Fibroblast of mammary gland (primary cell): ENCODE data around the gene ETFA.

Experiments
- DNase-seq: peaks from one replicate; pipeline ENCODE4 v3.0.0-alpha.2; 2010; ENCODE audit warnings: low read depth
- H3K4me3 ChIP-seq: 2 replicates; pipeline ENCODE4 v1.5.1; 2011; ENCODE audit warnings: low read depth, mild to moderate bottlenecking, low read length, moderate library complexity; ENCODE audit not compliant: control insufficient read depth
- TF ChIP-seq, protein P1 (sequence below): conservative IDR thresholded peaks from 2 replicates; pipeline ENCODE4 v1.5.1; 2011; ENCODE audit warnings: low read depth, low read length, inconsistent platforms; ENCODE audit not compliant: control insufficient read depth, insufficient read depth

The ETFA gene

DNA sequence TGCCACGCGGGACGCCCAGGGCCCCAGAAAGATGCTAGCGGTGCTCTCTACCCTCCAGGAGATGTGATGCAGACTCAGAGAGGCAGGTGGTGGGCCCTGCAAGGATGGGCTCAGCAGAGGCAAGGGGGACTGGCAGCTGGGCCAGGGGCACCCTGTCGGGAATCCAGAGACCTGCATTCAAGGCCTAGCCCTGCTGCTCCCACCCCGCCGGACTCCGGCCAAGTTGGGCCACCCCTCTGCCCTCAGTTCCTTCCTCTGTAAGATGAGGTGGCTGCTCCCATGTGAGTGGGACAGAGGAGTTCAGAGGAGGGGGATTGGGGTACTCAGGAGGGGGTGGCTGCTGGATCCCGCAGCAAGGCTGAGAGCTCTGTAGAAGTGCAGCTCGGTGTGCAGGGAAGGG, 135.2 kb downstream of the ETFA start:
- no peak overlapping the region for H3K4me3 ChIP-seq
- TF ChIP-seq, protein P1, sequence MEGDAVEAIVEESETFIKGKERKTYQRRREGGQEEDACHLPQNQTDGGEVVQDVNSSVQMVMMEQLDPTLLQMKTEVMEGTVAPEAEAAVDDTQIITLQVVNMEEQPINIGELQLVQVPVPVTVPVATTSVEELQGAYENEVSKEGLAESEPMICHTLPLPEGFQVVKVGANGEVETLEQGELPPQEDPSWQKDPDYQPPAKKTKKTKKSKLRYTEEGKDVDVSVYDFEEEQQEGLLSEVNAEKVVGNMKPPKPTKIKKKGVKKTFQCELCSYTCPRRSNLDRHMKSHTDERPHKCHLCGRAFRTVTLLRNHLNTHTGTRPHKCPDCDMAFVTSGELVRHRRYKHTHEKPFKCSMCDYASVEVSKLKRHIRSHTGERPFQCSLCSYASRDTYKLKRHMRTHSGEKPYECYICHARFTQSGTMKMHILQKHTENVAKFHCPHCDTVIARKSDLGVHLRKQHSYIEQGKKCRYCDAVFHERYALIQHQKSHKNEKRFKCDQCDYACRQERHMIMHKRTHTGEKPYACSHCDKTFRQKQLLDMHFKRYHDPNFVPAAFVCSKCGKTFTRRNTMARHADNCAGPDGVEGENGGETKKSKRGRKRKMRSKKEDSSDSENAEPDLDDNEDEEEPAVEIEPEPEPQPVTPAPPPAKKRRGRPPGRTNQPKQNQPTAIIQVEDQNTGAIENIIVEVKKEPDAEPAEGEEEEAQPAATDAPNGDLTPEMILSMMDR: no peak
- DNase-seq: no peak

DNA sequence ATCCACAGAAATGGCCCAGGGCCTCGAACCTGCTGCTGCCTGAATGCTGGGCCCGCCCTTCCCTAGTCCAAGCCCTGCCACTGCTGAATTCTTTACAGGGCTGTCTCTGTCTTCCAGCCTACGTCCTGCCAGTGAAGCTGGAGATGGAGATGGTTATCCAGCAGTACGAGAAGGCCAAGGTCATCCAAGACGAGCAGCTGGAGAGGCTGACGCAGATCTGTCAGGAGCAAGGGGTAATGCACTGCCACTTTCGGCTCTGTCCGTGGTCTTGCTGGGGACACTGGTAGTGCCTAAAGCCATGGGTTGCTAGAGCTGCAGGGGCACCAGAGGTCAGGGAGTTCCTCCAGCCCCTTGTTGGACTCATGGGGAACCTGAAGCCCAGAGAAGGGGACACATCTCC, 135.8 kb downstream of the ETFA start:
- TF ChIP-seq, protein P1: no peak
- H3K4me3 ChIP-seq: no peak overlapping the region
- DNase-seq: no peak

DNA sequence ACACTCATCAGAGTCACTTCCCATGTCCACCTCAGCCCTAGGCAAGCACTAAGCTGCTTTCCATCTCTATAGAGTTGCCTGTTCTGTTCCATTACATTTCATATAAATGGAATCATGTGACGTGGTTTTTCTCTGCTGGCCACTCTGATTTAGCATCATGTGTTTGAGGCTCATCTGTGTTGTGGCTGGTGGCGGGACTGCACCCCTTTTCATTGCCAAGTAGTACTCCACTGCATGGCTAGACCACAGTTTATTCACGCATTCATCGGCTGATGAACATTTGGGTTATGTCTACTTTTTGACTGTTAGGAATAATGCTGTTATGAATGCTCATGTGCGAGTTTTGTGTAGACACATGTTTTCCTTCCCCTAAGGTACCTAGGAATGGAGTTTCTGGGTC, 136.6 kb downstream of the ETFA start:
- TF ChIP-seq, protein P1: no peak
- no peak overlapping the region for H3K4me3 ChIP-seq
- DNase-seq: no peak

DNA sequence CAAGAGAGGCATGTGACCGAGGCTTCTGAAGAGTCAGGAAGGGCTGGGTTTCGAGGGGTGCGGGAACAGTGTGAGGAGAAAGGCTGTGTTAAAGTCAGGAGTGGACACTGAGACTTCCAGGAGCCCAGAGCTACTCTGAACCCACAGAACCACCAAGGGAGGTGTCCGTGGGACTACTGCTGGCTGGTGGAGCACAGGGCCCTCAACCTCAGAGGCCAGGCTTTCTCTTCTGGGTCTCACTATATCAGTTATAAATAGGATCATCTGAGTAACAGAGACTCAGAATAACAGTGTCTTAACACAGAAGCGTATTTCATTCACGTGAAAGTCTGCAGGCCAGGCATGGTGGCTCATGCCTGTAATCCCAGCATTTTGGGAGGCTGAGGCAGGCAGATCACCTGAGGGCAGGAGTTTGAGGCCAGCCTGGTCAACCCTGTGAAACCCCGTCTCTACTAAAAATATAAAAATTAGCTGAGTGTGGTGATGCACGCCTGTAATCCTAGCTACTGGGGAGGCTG, 137.9 kb downstream of the ETFA start:
- TF ChIP-seq, protein P1: no peak
- H3K4me3 ChIP-seq: no peak overlapping the region
- no peak for DNase-seq

DNA sequence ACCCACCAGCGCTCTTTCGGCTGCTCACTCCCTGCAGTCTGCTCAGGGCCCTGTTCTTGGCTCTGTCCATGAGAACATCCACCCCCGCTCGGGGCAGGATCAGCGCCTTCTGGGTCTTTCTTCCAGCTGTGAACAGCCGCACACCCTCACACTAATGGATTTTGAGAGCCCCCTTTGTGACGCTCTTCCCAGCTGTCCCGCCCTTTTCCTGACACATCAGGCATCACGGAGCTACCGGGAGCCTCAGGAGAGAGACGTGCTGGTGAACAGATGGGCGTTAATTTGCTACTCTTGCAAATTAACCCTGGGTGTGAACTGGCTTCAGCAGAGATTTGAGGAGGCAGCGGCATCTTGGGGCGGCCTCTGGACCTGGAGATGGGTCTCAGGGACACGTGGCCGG, 138.5 kb downstream of the ETFA start:
- no peak for DNase-seq
- no peak overlapping the region for H3K4me3 ChIP-seq
- TF ChIP-seq, protein P1: no peak

DNA sequence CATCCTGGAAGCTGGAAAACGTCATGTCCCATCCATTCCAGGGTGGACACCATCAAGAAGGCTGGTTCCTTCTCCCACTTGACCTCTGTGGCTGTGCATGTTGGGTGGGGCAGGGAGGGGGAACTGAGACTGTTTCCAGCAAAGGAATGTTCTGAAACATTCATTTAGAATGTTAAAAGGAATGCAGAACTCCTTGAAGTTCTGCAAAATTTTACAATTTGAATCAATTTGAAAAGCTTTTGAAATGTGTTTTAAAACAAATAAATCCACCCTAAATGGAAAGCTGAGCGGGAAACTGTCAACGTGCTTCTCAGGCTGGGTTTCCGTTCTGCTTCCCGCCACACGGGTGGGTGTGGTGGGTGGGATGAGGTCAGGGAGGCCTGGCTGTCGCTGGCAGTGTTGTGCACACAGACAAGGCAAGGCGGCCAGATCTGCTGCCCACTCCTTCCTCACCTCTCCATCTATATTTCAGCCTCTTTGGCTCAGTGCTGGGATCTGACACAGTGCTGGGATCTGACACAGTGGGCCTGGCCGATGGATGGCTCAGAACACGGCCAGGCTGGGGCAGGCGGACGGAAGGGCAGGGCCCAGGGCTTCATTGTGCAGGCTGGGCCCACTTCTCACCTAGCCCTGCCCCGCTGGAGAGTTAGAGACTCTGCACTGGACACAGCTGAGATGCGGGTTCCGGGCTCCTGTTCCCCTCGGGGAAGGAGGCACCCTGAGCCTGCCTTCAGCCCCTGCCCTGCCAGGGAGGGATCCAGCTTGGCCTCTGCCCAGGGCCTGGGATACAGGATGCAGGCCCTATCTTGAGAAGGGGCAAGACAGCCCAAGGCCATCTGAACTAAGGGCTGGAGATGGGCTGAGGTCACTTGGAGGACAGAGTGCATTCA, 141.1 kb downstream of the ETFA start:
- H3K4me3 ChIP-seq: no peak overlapping the region
- TF ChIP-seq, protein P1: no peak
- DNase-seq: no peak
